NT2/D1 (cell line): Measurements from ENCODE around the gene HTR7.

ENCODE experiments used
- SUZ12 ChIP-seq: IDR thresholded peaks from 2 replicates; pipeline ENCODE4 v1.6.1; 2011; ENCODE audit not compliant: insufficient read length, insufficient read depth; ENCODE audit errors: extremely low read depth
- YY1 ChIP-seq: IDR thresholded peaks from 2 replicates; pipeline ENCODE4 v1.6.1; 2011; ENCODE audit not compliant: insufficient read length, insufficient read depth

DNA sequence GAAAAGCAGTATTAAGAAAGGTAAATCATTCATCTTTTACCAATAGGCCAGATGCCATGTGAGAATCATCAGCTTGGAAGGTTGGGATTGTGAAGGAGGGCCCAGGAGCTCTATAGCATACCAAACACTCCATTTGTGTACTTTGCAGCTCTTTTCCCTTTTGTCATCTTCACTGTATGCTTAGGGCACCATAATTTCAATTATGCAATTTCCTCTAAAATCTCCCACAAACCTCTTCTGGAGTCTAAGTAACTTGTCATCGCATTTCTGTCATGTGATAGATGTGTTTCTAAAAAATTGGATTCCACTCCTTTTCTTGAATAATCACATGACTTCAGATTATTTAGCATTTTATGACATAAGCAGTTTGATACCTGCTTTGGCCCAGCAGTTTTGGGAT, 31.8 kb upstream of the HTR7 start:
- no peak for TF ChIP-seq YY1
- no peak for TF ChIP-seq SUZ12
